Measurements from ENCODE around the gene RIC1. TPM values are rescaled to one million over a fixed set of nuclear protein-coding genes. Genes with fewer than 3 reads are reported as not detected.

Gene RIC1
- total and polyA plus RNA-seq, 2 of the 8 experiments (the other 6 are each of a cell fraction or from before 2014, with no cell fraction given): 10.7 to 24.5 TPM

- TF ChIP-seq RNF2 (IDR thresholded peaks at IDR 0.05; ENCODE audit: borderline replicate concordance, low read depth, low read length, missing control alignments, poor library complexity, severe bottlenecking): no peak
- TF ChIP-seq BRCA1 (IDR thresholded peaks at IDR 0.05; ENCODE audit: low read depth, low read length): no peak
These were observed 91.2 kb downstream of the RIC1 start (continued) for GRCh38 chr9:5720151-5720550.
